Nephron (organoid): Measurements from ENCODE around the gene TRIM17.

ENCODE experiments used
- H3K27ac Mint-ChIP-seq, 3 experiments: 2 replicates each; pipeline ENCODE4 v1.8.0; 2020; ENCODE audit warnings: mixed read lengths in 3 of 3, mild to moderate bottlenecking in 2 of 3, moderate library complexity in 1 of 3
- H3K27me3 Mint-ChIP-seq: 2 replicates; pipeline ENCODE4 v1.8.0; 2021; ENCODE audit warnings: low read depth, mild to moderate bottlenecking, moderate library complexity, mixed read lengths
- H3K36me3 Mint-ChIP-seq: 2 replicates; pipeline ENCODE4 v1.8.0; 2020; ENCODE audit warnings: low read depth, mixed read lengths
- H3K4me1 Mint-ChIP-seq: 2 replicates; pipeline ENCODE4 v1.8.0; 2020; ENCODE audit warnings: mixed read lengths
- H3K4me3 Mint-ChIP-seq, 3 experiments: 2 replicates each; pipeline ENCODE4 v1.8.0; 2020; ENCODE audit warnings: mild to moderate bottlenecking in 3 of 3, mixed read lengths in 3 of 3, moderate library complexity in 2 of 3
- H3K9me3 Mint-ChIP-seq: 2 replicates; pipeline ENCODE4 v1.8.0; 2020; ENCODE audit warnings: mixed read lengths
- CTCF ChIP-seq, 3 experiments: fragments of 200-600 bp; sonication (generic); IDR thresholded peaks; one replicate each; pipeline ENCODE4 v1.5.0; 2021; ENCODE audit warnings: antibody characterized with exemption in 3 of 3; ENCODE audit not compliant: unreplicated experiment in 3 of 3

The TRIM17 gene

GRCh38 chr1:228417483-228418203, 982 bp upstream of the TRIM17 start:
- no peak for TF ChIP-seq CTCF (IDR thresholded peaks at IDR 0.05; ENCODE audit: unreplicated experiment in 3 of 3)
- Mint-ChIP-seq H3K27me3 (peaks cover 29% of the 10 kb centered on the region), H3K4me1 (peaks cover 10% of the 10 kb centered on the region), H3K9me3 (no peaks in the 10 kb centered on the region), H3K27ac (no peak overlapping the region), H3K36me3 (peaks cover 10% of the 10 kb centered on the region), H3K4me3 (peak overlapping the region in 2 of 3 experiments; percentile 41 to 88)

GRCh38 chr1:228417061-228417460, 400 bp upstream of the TRIM17 start:
- Mint-ChIP-seq H3K4me1 (peaks cover 10% of the 10 kb centered on the region), H3K27ac (no peak overlapping the region), H3K27me3 (peaks cover 29% of the 10 kb centered on the region), H3K4me3 (peak overlapping the region; percentile 81 to 88 (median 84)), H3K9me3 (no peaks in the 10 kb centered on the region), H3K36me3 (peaks cover 10% of the 10 kb centered on the region)
- TF ChIP-seq CTCF (IDR thresholded peaks at IDR 0.05; ENCODE audit: unreplicated experiment in 3 of 3), result no peak

DNA sequence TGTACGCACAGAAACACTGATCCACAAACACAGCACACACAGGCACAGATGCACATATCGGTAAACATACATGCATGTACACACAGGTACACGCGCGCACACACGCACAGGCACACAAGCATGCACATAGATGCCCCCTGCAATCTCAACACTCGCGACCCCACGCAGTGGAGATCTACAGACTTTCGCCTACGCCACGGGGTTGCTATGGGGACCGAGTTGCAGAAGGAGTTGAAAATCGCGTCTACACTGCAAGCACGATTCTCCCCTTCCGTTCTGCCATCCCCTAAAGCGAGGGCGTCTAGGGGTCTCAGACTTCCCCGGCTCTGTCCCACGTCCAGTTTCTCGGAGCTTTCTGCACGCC, 826 bp downstream of the TRIM17 start:
- H3K4me3 Mint-ChIP-seq, result peak overlapping the region; percentile 75 to 81 (median 76)
- no peak for TF ChIP-seq CTCF (IDR thresholded peaks at IDR 0.05; ENCODE audit: unreplicated experiment in 3 of 3)
- H3K4me1 Mint-ChIP-seq, result peaks cover 10% of the 10 kb centered on the region
- H3K27ac Mint-ChIP-seq, result peak overlapping the region; percentile 25 to 54 (median 38)
- no peaks in the 10 kb centered on the region for H3K9me3 Mint-ChIP-seq
- H3K27me3 Mint-ChIP-seq, result peaks cover 23% of the 10 kb centered on the region
- H3K36me3 Mint-ChIP-seq, result peaks cover 10% of the 10 kb centered on the region

DNA sequence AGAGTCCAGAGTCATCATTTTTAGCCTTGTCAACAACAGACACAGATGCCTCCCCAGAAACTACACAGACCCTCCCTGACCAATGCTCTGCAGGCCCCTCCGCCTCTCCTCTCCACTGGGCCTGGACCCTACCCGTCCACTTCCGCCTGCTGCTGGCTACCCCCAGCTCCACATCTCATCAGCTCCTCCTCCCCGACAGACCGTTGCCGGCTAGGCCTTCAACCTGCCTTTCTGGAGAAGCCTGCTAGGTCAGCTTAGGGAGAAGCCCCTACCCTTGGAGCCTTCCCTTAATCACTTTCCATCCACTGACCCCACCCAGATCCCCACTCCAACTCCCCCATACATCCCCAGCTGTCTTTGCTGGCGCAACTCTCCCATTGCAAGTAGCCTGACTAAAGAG, 1.4 kb downstream of the TRIM17 start:
- peaks cover 23% of the 10 kb centered on the region for H3K27me3 Mint-ChIP-seq
- H3K9me3 Mint-ChIP-seq, result no peaks in the 10 kb centered on the region
- no peak for TF ChIP-seq CTCF (IDR thresholded peaks at IDR 0.05; ENCODE audit: unreplicated experiment in 3 of 3)
- H3K36me3 Mint-ChIP-seq, result peaks cover 13% of the 10 kb centered on the region
- H3K4me1 Mint-ChIP-seq, result peaks cover 10% of the 10 kb centered on the region
- H3K27ac Mint-ChIP-seq, result peak overlapping the region; percentile 25 to 54 (median 38)
- H3K4me3 Mint-ChIP-seq, result peak overlapping the region; percentile 75 to 81 (median 76)

DNA sequence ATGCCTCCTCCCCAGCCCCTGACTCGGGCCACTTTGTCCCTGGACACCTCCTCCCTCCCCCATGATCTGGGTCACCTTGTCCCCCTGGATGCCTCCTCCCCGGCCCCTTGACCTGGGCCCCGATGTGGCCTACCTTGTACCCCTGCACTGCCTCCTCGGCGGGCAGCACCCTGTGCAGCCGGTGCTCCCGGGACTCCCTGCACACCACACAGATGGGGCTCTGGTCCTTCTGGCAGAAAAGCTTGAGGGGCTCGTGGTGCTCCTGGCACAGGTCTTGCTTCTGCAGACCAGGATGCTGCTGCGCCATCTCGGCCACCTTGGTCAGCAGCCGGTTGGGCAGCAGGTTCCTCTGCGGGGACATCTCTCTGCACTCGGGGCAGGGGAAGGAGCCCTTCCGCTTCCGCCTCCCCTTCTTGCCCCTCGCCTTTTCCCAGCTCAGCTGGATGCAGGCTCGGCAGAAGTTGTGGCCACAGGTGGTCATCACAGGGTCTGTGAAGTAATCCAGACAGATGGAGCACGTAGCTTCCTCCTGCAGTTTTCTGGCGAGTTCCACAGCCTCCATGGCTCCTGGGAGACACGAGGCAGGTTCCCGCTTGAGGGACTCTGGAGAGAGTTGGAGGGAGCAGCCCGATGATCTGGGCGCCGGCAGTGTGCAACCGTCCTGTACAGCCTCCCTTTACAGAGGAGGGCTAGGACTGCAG, 2.0 kb downstream of the TRIM17 start:
- H3K9me3 Mint-ChIP-seq, result no peaks in the 10 kb centered on the region
- TF ChIP-seq CTCF (IDR thresholded peaks at IDR 0.05; ENCODE audit: unreplicated experiment in 3 of 3), result no peak
- H3K36me3 Mint-ChIP-seq, result peaks cover 14% of the 10 kb centered on the region

More for the DNA sequence above, 2.0 kb downstream of the TRIM17 start:
- Mint-ChIP-seq H3K27me3 (peaks cover 23% of the 10 kb centered on the region), H3K4me1 (peaks cover 10% of the 10 kb centered on the region), H3K27ac (peak overlapping the region in 2 of 3 experiments; percentile 38 to 54), H3K4me3 (peak overlapping the region in 2 of 3 experiments; percentile 76 to 81)
